ENCODE results near the gene CPM.

DNA sequence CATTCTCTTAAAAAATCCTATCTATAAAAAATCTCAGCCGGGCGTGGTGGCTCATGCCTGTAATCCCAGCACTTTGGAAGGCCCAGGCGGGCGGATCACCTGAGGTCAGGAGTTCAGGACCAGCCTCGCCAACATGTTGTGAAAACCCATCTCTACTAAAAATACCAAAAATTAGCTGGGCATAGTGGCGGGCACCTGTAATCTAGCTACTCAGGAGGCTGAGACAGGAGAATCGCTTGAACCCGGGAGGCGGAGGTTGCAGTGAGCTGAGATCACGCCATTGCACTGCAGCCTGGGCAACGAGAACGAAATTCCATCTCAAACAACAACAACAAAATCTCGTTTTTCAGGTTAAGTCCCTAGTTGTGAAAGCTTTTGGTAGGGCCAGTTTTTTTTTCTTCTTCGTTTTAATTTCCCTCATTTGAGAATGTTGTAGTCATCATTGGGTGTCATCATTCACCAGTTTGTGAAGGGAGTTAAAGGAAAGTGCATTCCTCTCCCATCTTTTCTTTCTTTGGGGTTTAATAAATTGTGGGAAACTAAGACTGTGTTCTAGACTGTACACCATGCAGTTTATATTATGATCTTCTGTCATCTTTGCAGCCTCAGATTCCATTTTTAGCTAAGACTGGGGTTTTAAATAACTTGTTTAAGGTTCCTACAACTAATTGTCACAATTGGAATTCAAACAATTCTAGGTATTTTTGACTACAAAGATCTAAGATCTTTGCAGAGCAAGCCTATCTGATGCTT is 101.0 kb downstream of the CPM start:
- TF ChIP-seq EZH2 (IDR thresholded peaks at IDR 0.05; ENCODE audit: low read length, unreplicated experiment) (no peak), EZH2phosphoT487 (IDR thresholded peaks at IDR 0.05; ENCODE audit: borderline replicate concordance, low read length) (no peak)
- TF ChIP-seq, protein P1, sequence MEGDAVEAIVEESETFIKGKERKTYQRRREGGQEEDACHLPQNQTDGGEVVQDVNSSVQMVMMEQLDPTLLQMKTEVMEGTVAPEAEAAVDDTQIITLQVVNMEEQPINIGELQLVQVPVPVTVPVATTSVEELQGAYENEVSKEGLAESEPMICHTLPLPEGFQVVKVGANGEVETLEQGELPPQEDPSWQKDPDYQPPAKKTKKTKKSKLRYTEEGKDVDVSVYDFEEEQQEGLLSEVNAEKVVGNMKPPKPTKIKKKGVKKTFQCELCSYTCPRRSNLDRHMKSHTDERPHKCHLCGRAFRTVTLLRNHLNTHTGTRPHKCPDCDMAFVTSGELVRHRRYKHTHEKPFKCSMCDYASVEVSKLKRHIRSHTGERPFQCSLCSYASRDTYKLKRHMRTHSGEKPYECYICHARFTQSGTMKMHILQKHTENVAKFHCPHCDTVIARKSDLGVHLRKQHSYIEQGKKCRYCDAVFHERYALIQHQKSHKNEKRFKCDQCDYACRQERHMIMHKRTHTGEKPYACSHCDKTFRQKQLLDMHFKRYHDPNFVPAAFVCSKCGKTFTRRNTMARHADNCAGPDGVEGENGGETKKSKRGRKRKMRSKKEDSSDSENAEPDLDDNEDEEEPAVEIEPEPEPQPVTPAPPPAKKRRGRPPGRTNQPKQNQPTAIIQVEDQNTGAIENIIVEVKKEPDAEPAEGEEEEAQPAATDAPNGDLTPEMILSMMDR (conservative IDR thresholded peaks at IDR 0.05; ENCODE audit: low read depth, low read length) = no peak
